GM12891 (cell line): Measurements from ENCODE around the gene MDC1.

Experiments
- POLR2A ChIP-seq: IDR thresholded peaks from 2 replicates; pipeline ENCODE4 v1.6.1; 2011; ENCODE audit warnings: low read depth, low read length, control low read depth
- POLR2AphosphoS5 ChIP-seq: IDR thresholded peaks from 2 replicates; pipeline ENCODE4 v1.6.1; 2011; ENCODE audit warnings: low read depth, low read length, control low read depth

DNA sequence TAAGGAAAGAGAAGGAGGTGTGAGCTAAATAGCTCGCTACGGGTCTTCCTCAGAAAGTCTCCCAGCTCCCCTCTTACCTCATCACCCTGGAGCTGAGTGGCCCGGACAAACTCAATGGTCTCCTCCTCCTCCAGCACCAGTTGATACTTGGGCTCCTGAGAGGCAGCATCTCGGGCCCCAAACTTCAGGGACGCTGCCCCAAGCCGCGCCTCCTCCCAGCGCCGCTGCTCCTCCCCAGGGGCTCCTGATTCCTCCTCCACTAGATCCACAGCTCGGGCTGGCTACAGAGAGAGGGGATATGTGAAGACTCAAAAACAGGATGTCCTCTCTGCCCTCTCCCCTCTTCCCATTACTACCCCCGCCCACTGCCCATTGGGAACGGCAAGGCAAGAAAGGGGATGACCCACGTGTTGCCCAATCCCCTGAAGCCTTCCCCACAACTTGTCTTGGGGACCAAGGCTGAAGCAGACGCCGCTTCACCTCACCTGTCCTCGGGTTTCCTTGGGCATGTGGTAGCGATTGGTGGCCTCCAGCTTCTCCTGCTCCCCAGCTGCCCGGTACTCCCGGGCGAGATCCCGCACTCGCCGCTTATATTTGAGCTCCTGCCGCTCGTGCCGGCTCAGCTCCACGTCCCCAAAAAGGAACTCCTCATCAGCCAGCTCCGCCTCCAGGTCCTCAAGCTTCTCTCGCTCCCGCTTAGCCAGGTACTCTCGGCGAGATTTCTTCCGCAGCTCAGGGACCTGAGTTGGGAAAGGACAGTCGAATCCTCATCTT is 51.9 kb downstream of the MDC1 start:
- TF ChIP-seq POLR2AphosphoS5 (no peak), POLR2A (no peak)
